Uterus (tissue), 4 donors: ENCODE measurements around the gene CIB4. TPM values are rescaled to one million over a fixed set of nuclear protein-coding genes. Genes with fewer than 3 reads are reported as not detected.

ENCODE experiments used
- DNase-seq, 2 donors: peaks; one replicate each; pipeline ENCODE4 v3.0.0-alpha.2; 2019 to 2020
- H3K27ac ChIP-seq, 2 donors: fragments of 200-600 bp; sonication (generic); 1 replicate in 1 of 2; 2 replicates in 1 of 2; pipeline ENCODE4 v1.5.1; 2016 to 2018
- H3K27me3 ChIP-seq, 2 donors: fragments of 200-600 bp; sonication (generic); one replicate each; pipeline ENCODE4 v1.5.1; 2018 to 2019; ENCODE audit warnings: control low read depth in 1 of 2
- H3K36me3 ChIP-seq, 2 donors: fragments of 200-600 bp; sonication (generic); one replicate each; pipeline ENCODE4 v1.5.1; 2019; ENCODE audit warnings: control low read depth in 1 of 2
- H3K4me1 ChIP-seq, 2 donors: fragments of 200-600 bp; sonication (generic); one replicate each; pipeline ENCODE4 v1.5.1; 2018 to 2019; ENCODE audit warnings: control low read depth in 1 of 2
- H3K4me3 ChIP-seq, 2 donors: fragments of 200-600 bp; sonication (generic); 1 replicate in 1 of 2; 2 replicates in 1 of 2; pipeline ENCODE4 v1.5.1; 2018 to 2019; ENCODE audit warnings: mild to moderate bottlenecking in 1 of 2
- H3K9me3 ChIP-seq, 2 donors: fragments of 200-600 bp; sonication (generic); one replicate each; pipeline ENCODE4 v1.5.1; 2019; ENCODE audit warnings: control low read depth in 1 of 2
- CTCF ChIP-seq, 4 experiments: fragments of 200-600 bp in 2 of 4; fragments of 450-650 bp in 2 of 4; sonication (generic) in 2 of 4; IDR thresholded peaks; one replicate each; pipeline ENCODE4 v1.5.1; 2016 to 2019; ENCODE audit warnings: antibody characterized with exemption in 4 of 4, mild to moderate bottlenecking in 2 of 4, moderate library complexity in 1 of 4
- POLR2A ChIP-seq, 2 donors: fragments of 450-650 bp; IDR thresholded peaks; one replicate each; pipeline ENCODE4 v1.6.1; 2016; ENCODE audit warnings: antibody characterized with exemption in 2 of 2, mild to moderate bottlenecking in 1 of 2, moderate library complexity in 1 of 2
- intact Hi-C: fragments of 100-400 bp; cut with DNase I; formaldehyde crosslinking; loops from one replicate; pipeline ENCODE4 v1.15.1; 2023; ENCODE audit warnings: low total_unique reads
- total RNA-seq, 4 donors: library from RNA; depleted of rRNA in 3 of 4; stranded (reverse); fragments of >200 nt in 3 of 4; gene quantifications; one replicate each; pipeline versions ENCODE4 v1.1.0 to v1.2.4, GENCODE V29; 2014 to 2023
- donor health status: DM: yes; HTN: yes; CAD: no.

The CIB4 gene
- total RNA-seq, 4 donors from 2014 or later, result 0.61 TPM; not detected in 3

GRCh38 chr2:26605195-26605998 lies 35.8 kb downstream of the CIB4 start:
- Histone ChIP-seq H3K9me3 (no peaks in the 10 kb centered on the region), H3K4me3 (no peak overlapping the region), H3K27ac (no peak overlapping the region), H3K4me1 (no peaks in the 10 kb centered on the region), H3K36me3 (no peaks in the 10 kb centered on the region), H3K27me3 (no peaks in the 10 kb centered on the region)
- peak; percentile 57 to 86 (median 80) for TF ChIP-seq CTCF (IDR thresholded peaks at IDR 0.05)
- TF ChIP-seq POLR2A (IDR thresholded peaks at IDR 0.05), result no peak
- intact Hi-C loops, result loop anchor here (5.0 kb wide), 1 partner anchor 142 kb away; no protein-coding TSS in a partner anchor
- DNase-seq, result peak in 1 of 2 donors; percentile 22

- TF ChIP-seq CTCF (IDR thresholded peaks at IDR 0.05), result no peak
- TF ChIP-seq POLR2A (IDR thresholded peaks at IDR 0.05), result no peak
- Histone ChIP-seq H3K4me3 (no peak overlapping the region), H3K36me3 (no peaks in the 10 kb centered on the region), H3K27ac (no peak overlapping the region), H3K9me3 (no peaks in the 10 kb centered on the region), H3K4me1 (no peaks in the 10 kb centered on the region), H3K27me3 (peaks cover 0 to 3% of the 10 kb centered on the region in 2 donors)
- no peak for DNase-seq
- intact Hi-C loops, result no loop called here
Measured at GRCh38 chr2:26602575-26602974, 38.6 kb downstream of the CIB4 start.

- H3K27me3 ChIP-seq, result peaks cover 0 to 3% of the 10 kb centered on the region in 2 donors
- H3K36me3 ChIP-seq, result no peaks in the 10 kb centered on the region
- H3K4me3 ChIP-seq, result no peak overlapping the region
- no peaks in the 10 kb centered on the region for H3K4me1 ChIP-seq
- H3K9me3 ChIP-seq, result no peaks in the 10 kb centered on the region
- TF ChIP-seq CTCF (IDR thresholded peaks at IDR 0.05) (no peak), POLR2A (IDR thresholded peaks at IDR 0.05) (no peak)
- no peak for DNase-seq
- H3K27ac ChIP-seq, result no peak overlapping the region
- intact Hi-C loops, result no loop called here
Measured at GRCh38 chr2:26599387-26599786, 41.8 kb downstream of the CIB4 start.

- DNase-seq, result no peak
- H3K4me1 ChIP-seq, result no peaks in the 10 kb centered on the region
- H3K4me3 ChIP-seq, result no peak overlapping the region
- intact Hi-C loops, result no loop called here
- H3K9me3 ChIP-seq, result no peaks in the 10 kb centered on the region
- peaks cover 0 to 4% of the 10 kb centered on the region in 2 donors for H3K27me3 ChIP-seq
- H3K36me3 ChIP-seq, result no peaks in the 10 kb centered on the region
- no peak for TF ChIP-seq CTCF (IDR thresholded peaks at IDR 0.05)
- no peak overlapping the region for H3K27ac ChIP-seq
Measured at GRCh38 chr2:26598996-26599373, 42.2 kb downstream of the CIB4 start.

GRCh38 chr2:26598336-26598995 lies 42.7 kb downstream of the CIB4 start:
- intact Hi-C loops, result no loop called here
- Histone ChIP-seq H3K27ac (no peak overlapping the region), H3K36me3 (no peaks in the 10 kb centered on the region), H3K9me3 (no peaks in the 10 kb centered on the region), H3K27me3 (peaks cover 0 to 8% of the 10 kb centered on the region in 2 donors), H3K4me3 (no peak overlapping the region), H3K4me1 (no peaks in the 10 kb centered on the region)
- TF ChIP-seq CTCF (IDR thresholded peaks at IDR 0.05) (no peak), POLR2A (IDR thresholded peaks at IDR 0.05) (no peak)
- no peak for DNase-seq
